Osteoblast (primary cell): ENCODE data around the gene EGLN2. TPM values are rescaled to one million over a fixed set of nuclear protein-coding genes. Genes with fewer than 3 reads are reported as not detected.

Experiments used
- DNase-seq: peaks from one replicate; pipeline ENCODE4 v3.0.0; 2011; ENCODE audit warnings: low spot score, mixed read lengths; ENCODE audit not compliant: insufficient read length; ENCODE audit errors: missing footprints
- H2AFZ ChIP-seq: 2 replicates; pipeline ENCODE4 v1.6.0; 2011; ENCODE audit warnings: mild to moderate bottlenecking, low read length
- H3K27ac ChIP-seq: 2 replicates; pipeline ENCODE4 v1.5.1; 2011; ENCODE audit warnings: mild to moderate bottlenecking, low read depth, low read length, moderate library complexity
- H3K27me3 ChIP-seq: 2 replicates; pipeline ENCODE4 v1.6.0; 2012; ENCODE audit warnings: mild to moderate bottlenecking, control low read depth, inconsistent platforms, low read length, moderate library complexity; ENCODE audit not compliant: insufficient read depth
- H3K36me3 ChIP-seq: 2 replicates; pipeline ENCODE4 v1.5.1; 2011; ENCODE audit warnings: mild to moderate bottlenecking, low read length, control low read depth, moderate library complexity; ENCODE audit not compliant: insufficient read depth
- H3K4me1 ChIP-seq: 2 replicates; pipeline ENCODE4 v1.5.1; 2011; ENCODE audit warnings: mild to moderate bottlenecking, low read length, control low read depth, moderate library complexity; ENCODE audit not compliant: insufficient read depth
- H3K4me2 ChIP-seq: 2 replicates; pipeline ENCODE4 v1.6.0; 2011; ENCODE audit warnings: mild to moderate bottlenecking, low read length; ENCODE audit not compliant: insufficient read depth
- H3K4me3 ChIP-seq: fragments of 200-600 bp; sonication (generic); 3 replicates; pipeline ENCODE4 v1.5.1; 2012; ENCODE audit warnings: mild to moderate bottlenecking, low read length, inconsistent platforms; ENCODE audit not compliant: insufficient read depth
- H3K79me2 ChIP-seq: 2 replicates; pipeline ENCODE4 v1.6.0; 2012; ENCODE audit warnings: mild to moderate bottlenecking, low read length, control low read depth, inconsistent platforms; ENCODE audit not compliant: insufficient read depth
- H3K9me3 ChIP-seq: 2 replicates; pipeline ENCODE4 v1.5.1; 2011; ENCODE audit warnings: low read depth, low read length, control low read depth
- H4K20me1 ChIP-seq: 2 replicates; pipeline ENCODE4 v1.6.0; 2012; ENCODE audit warnings: mild to moderate bottlenecking, low read length, control low read depth; ENCODE audit not compliant: insufficient read depth
- CTCF ChIP-seq: IDR thresholded peaks from 2 replicates; pipeline ENCODE4 v1.5.1; 2011; ENCODE audit warnings: mild to moderate bottlenecking, low read depth, low read length, moderate library complexity; ENCODE audit errors: extremely low read depth
- total RNA-seq: library from RNA; depleted of rRNA; stranded (reverse); fragments of >200 nt; gene quantifications from 2 replicates; pipeline ENCODE4 v1.2.3, GENCODE V29; 2012

EGLN2 gene
- total RNA-seq, 1 donor, result 69.8 TPM

GRCh38 chr19:40774916-40775631 lies 23.9 kb upstream of the EGLN2 start, which contains the start of gene MIA:
MIA (plus strand) TSS chr19:40775521; CDS start chr19:40775543, 22 bp downstream.
- H3K27me3 ChIP-seq, result no peaks in the 10 kb centered on the region
- no peaks in the 10 kb centered on the region for H3K36me3 ChIP-seq
- H3K79me2 ChIP-seq, result peaks cover 4% of the 10 kb centered on the region
- H3K4me1 ChIP-seq, result peaks cover 12% of the 10 kb centered on the region
- H3K9me3 ChIP-seq, result no peaks in the 10 kb centered on the region
- no peak for TF ChIP-seq CTCF
- no peak within 1 kb of the TSS for H3K4me2 ChIP-seq
- no peak within 1 kb of the TSS for H3K27ac ChIP-seq
- peak; percentile 0 for DNase-seq
- no peaks in the 10 kb centered on the region for H4K20me1 ChIP-seq
- H3K4me3 ChIP-seq, result peak within 1 kb of the TSS; percentile 24
- peak within 1 kb of the TSS; percentile 39 for H2AFZ ChIP-seq

- Histone ChIP-seq H3K79me2 (peaks cover 4% of the 10 kb centered on the region), H3K27ac (no peak overlapping the region), H3K9me3 (no peaks in the 10 kb centered on the region), H3K4me1 (peaks cover 12% of the 10 kb centered on the region), H3K36me3 (no peaks in the 10 kb centered on the region), H2AFZ (peak overlapping the region; percentile 39), H3K27me3 (no peaks in the 10 kb centered on the region), H3K4me2 (no peak overlapping the region), H3K4me3 (peak overlapping the region; percentile 24), H4K20me1 (no peaks in the 10 kb centered on the region)
- no peak for TF ChIP-seq CTCF
- DNase-seq, result no peak
Observed at GRCh38 chr19:40775632-40776022, 23.4 kb upstream of the EGLN2 start.

- Histone ChIP-seq H3K4me2 (no peak overlapping the region), H3K9me3 (no peaks in the 10 kb centered on the region), H3K36me3 (no peaks in the 10 kb centered on the region), H3K4me1 (peaks cover 12% of the 10 kb centered on the region), H3K27ac (no peak overlapping the region), H4K20me1 (no peaks in the 10 kb centered on the region), H3K79me2 (peaks cover 4% of the 10 kb centered on the region), H3K27me3 (no peaks in the 10 kb centered on the region), H3K4me3 (no peak overlapping the region), H2AFZ (no peak overlapping the region)
- DNase-seq, result no peak
- no peak for TF ChIP-seq CTCF
Observed at GRCh38 chr19:40776364-40776763, 22.6 kb upstream of the EGLN2 start.

GRCh38 chr19:40776932-40777644 lies 21.9 kb upstream of the EGLN2 start:
- H3K79me2 ChIP-seq, result peaks cover 4% of the 10 kb centered on the region
- TF ChIP-seq CTCF, result no peak
- H3K9me3 ChIP-seq, result no peaks in the 10 kb centered on the region
- peak overlapping the region; percentile 99 for H3K4me2 ChIP-seq
- H3K27ac ChIP-seq, result peak overlapping the region; percentile 88
- peak overlapping the region; percentile 77 for H3K4me3 ChIP-seq
- no peaks in the 10 kb centered on the region for H4K20me1 ChIP-seq
- peak overlapping the region; percentile 92 for H2AFZ ChIP-seq
- DNase-seq, result peak; percentile 83
- no peaks in the 10 kb centered on the region for H3K27me3 ChIP-seq
- H3K36me3 ChIP-seq, result no peaks in the 10 kb centered on the region
- H3K4me1 ChIP-seq, result peaks cover 12% of the 10 kb centered on the region
